Spinal cord (tissue), 10 donors: ENCODE measurements around the gene KCNQ5. TPM values are rescaled to one million over a fixed set of nuclear protein-coding genes. Genes with fewer than 3 reads are reported as not detected.

Source experiments
- DNase-seq, 6 donors: peaks; one replicate each; pipeline versions ENCODE4 v3.0.0 to v3.0.0-alpha.2; 2013 to 2015; ENCODE audit warnings: low spot score in 6 of 6, low read depth in 4 of 6
- H3K27ac ChIP-seq: one replicate; pipeline ENCODE4 v1.5.1; 2013; ENCODE audit warnings: low read depth, low read length, control low read depth
- H3K27me3 ChIP-seq: one replicate; pipeline ENCODE4 v1.6.1; 2013; ENCODE audit warnings: low read length; ENCODE audit not compliant: control insufficient read depth, insufficient read depth
- H3K36me3 ChIP-seq: one replicate; pipeline ENCODE4 v1.6.1; 2013; ENCODE audit warnings: low read length; ENCODE audit not compliant: control insufficient read depth, insufficient read depth
- H3K4me1 ChIP-seq: one replicate; pipeline ENCODE4 v1.6.1; 2013; ENCODE audit warnings: low read length; ENCODE audit not compliant: control insufficient read depth, insufficient read depth
- H3K4me3 ChIP-seq: one replicate; pipeline ENCODE4 v1.5.1; 2013; ENCODE audit warnings: low read depth, low read length, control low read depth
- H3K9me3 ChIP-seq: one replicate; pipeline ENCODE4 v1.6.1; 2013; ENCODE audit warnings: low read length; ENCODE audit not compliant: control insufficient read depth, insufficient read depth
- WGBS: methylation state at CpG from one replicate; pipeline ENCODE4 v1.1.5; 2013; ENCODE audit warnings: missing lambda C conversion rate; ENCODE audit not compliant: insufficient coverage; 5-methylcytosine and 5-hydroxymethylcytosine counted together
- polyA plus RNA-seq, 2 donors: library from polyadenylated mRNA; unstranded; fragments of 120-200 nt; gene quantifications; one replicate each; pipeline ENCODE4 v1.2.1, GENCODE V29; 2013; ENCODE audit not compliant: insufficient read length in 2 of 2
- total RNA-seq, 2 donors: library from RNA; depleted of rRNA in 1 of 2; stranded (reverse); fragments of 120-200 nt in 1 of 2; fragments of >200 nt in 1 of 2; gene quantifications; one replicate each; pipeline versions ENCODE4 v1.2.3 to v1.2.4, GENCODE V29; 2013 to 2014
- donor health status: healthy.

Gene KCNQ5
- total and polyA plus RNA-seq, 4 donors, result 2.4 to 9.2 (median 6.5) TPM

GRCh38 chr6:72836971-72837370 lies 215.1 kb downstream of the KCNQ5 start:
- no peak overlapping the region for H3K27ac ChIP-seq
- H3K4me1 ChIP-seq, result no peaks in the 10 kb centered on the region
- no peaks in the 10 kb centered on the region for H3K27me3 ChIP-seq
- no peaks in the 10 kb centered on the region for H3K9me3 ChIP-seq
- H3K36me3 ChIP-seq, result no peaks in the 10 kb centered on the region
- DNase-seq, result no peak
- WGBS, result no CpG with 5 or more reads among the region's 1 CpG
- H3K4me3 ChIP-seq, result no peak overlapping the region

- no peaks in the 10 kb centered on the region for H3K27me3 ChIP-seq
- no peaks in the 10 kb centered on the region for H3K36me3 ChIP-seq
- WGBS, result no CpG with 5 or more reads among the region's 2 CpGs
- no peak overlapping the region for H3K4me3 ChIP-seq
- no peaks in the 10 kb centered on the region for H3K9me3 ChIP-seq
- no peak overlapping the region for H3K27ac ChIP-seq
- DNase-seq, result no peak
- H3K4me1 ChIP-seq, result no peaks in the 10 kb centered on the region
Observed at GRCh38 chr6:72841195-72841594, 219.3 kb downstream of the KCNQ5 start.

GRCh38 chr6:72842140-72842539 lies 220.3 kb downstream of the KCNQ5 start:
- Histone ChIP-seq H3K4me1 (no peaks in the 10 kb centered on the region), H3K27ac (no peak overlapping the region), H3K27me3 (no peaks in the 10 kb centered on the region), H3K9me3 (no peaks in the 10 kb centered on the region), H3K4me3 (no peak overlapping the region), H3K36me3 (no peaks in the 10 kb centered on the region)
- no peak for DNase-seq
- WGBS, result 83% methylated on average over 1 of the region's 4 CpGs

- Histone ChIP-seq H3K4me3 (no peak overlapping the region), H3K27ac (no peak overlapping the region), H3K4me1 (no peaks in the 10 kb centered on the region), H3K9me3 (no peaks in the 10 kb centered on the region), H3K27me3 (no peaks in the 10 kb centered on the region), H3K36me3 (no peaks in the 10 kb centered on the region)
- no peak for DNase-seq
- no CpG with 5 or more reads among the region's 4 CpGs for WGBS
Observed at GRCh38 chr6:72844614-72845013, 222.8 kb downstream of the KCNQ5 start.

- H3K4me3 ChIP-seq, result no peak overlapping the region
- H3K9me3 ChIP-seq, result no peaks in the 10 kb centered on the region
- no peaks in the 10 kb centered on the region for H3K36me3 ChIP-seq
- H3K27ac ChIP-seq, result no peak overlapping the region
- no peak for DNase-seq
- H3K4me1 ChIP-seq, result no peaks in the 10 kb centered on the region
- no peaks in the 10 kb centered on the region for H3K27me3 ChIP-seq
Observed at GRCh38 chr6:72849346-72849745, 227.5 kb downstream of the KCNQ5 start.

GRCh38 chr6:72850040-72850439 lies 228.2 kb downstream of the KCNQ5 start:
- Histone ChIP-seq H3K27me3 (no peaks in the 10 kb centered on the region), H3K9me3 (no peaks in the 10 kb centered on the region), H3K36me3 (no peaks in the 10 kb centered on the region), H3K4me3 (no peak overlapping the region), H3K4me1 (no peaks in the 10 kb centered on the region), H3K27ac (no peak overlapping the region)
- no peak for DNase-seq
- WGBS, result no CpG with 5 or more reads among the region's 2 CpGs

- Histone ChIP-seq H3K27ac (no peak overlapping the region), H3K36me3 (no peaks in the 10 kb centered on the region)
- DNase-seq, result no peak
Observed at GRCh38 chr6:72850469-72850868, 228.6 kb downstream of the KCNQ5 start.

GRCh38 chr6:72855471-72855870 lies 233.6 kb downstream of the KCNQ5 start:
- Histone ChIP-seq H3K27ac (no peak overlapping the region), H3K4me3 (no peak overlapping the region), H3K36me3 (no peaks in the 10 kb centered on the region), H3K9me3 (no peaks in the 10 kb centered on the region), H3K4me1 (no peaks in the 10 kb centered on the region), H3K27me3 (no peaks in the 10 kb centered on the region)
- DNase-seq, result no peak
- 80% methylated on average over 1 of the region's 2 CpGs for WGBS

More at GRCh38 chr6:72850469-72850868, 228.6 kb downstream of the KCNQ5 start:
- H3K4me3 ChIP-seq, result no peak overlapping the region
- H3K27me3 ChIP-seq, result no peaks in the 10 kb centered on the region
- H3K4me1 ChIP-seq, result no peaks in the 10 kb centered on the region
- no CpG with 5 or more reads among the region's 1 CpG for WGBS
- no peaks in the 10 kb centered on the region for H3K9me3 ChIP-seq

- H3K27me3 ChIP-seq, result no peaks in the 10 kb centered on the region
- no peaks in the 10 kb centered on the region for H3K36me3 ChIP-seq
- WGBS, result no CpG with 5 or more reads among the region's 3 CpGs
- no peak overlapping the region for H3K4me3 ChIP-seq
- no peaks in the 10 kb centered on the region for H3K4me1 ChIP-seq
- no peaks in the 10 kb centered on the region for H3K9me3 ChIP-seq
- no peak for DNase-seq
- H3K27ac ChIP-seq, result no peak overlapping the region
Observed at GRCh38 chr6:72856801-72857200, 234.9 kb downstream of the KCNQ5 start.

GRCh38 chr6:72857791-72858585 lies 236.1 kb downstream of the KCNQ5 start:
- Histone ChIP-seq H3K4me3 (no peak overlapping the region), H3K4me1 (no peaks in the 10 kb centered on the region), H3K9me3 (no peaks in the 10 kb centered on the region), H3K36me3 (no peaks in the 10 kb centered on the region), H3K27ac (no peak overlapping the region), H3K27me3 (no peaks in the 10 kb centered on the region)
- DNase-seq, result peak in 1 of 6 donors; percentile 8
- WGBS, result no CpG with 5 or more reads among the region's 4 CpGs
